Measurements from ENCODE around the gene DBI. TPM values are rescaled to one million over a fixed set of nuclear protein-coding genes. Genes with fewer than 3 reads are reported as not detected.

The DBI gene
- total and polyA plus RNA-seq, 2 donors (not counting 1 experiment from before 2014, with no cell fraction given) = 128 to 653 TPM

DNA sequence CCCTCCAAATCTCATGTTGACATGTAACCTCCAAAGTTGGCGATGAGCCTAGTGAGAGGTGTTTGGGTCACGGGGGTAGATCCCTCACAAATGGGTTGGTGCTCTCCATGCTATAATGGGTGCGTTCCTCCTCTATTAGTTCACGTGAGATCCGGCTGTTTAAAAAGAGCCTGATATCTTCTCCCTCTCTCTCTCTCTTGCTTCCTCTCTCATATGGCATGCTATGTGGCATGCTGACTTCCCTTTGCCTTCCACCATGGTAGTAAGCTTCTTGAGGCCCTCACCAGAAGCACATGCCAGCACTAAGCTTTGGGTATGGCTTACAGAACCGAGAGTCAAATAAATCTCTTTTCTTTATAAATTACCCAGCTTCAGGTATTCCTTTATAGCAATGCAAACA, 39.3 kb upstream of the DBI start:
- no peaks in the 10 kb centered on the region for H3K4me1 ChIP-seq (ENCODE audit: control insufficient read depth, extremely low read depth, insufficient read depth, low read length)
- no peak overlapping the region for H3K27ac ChIP-seq (ENCODE audit: insufficient read depth, low read length)
- no peaks in the 10 kb centered on the region for H3K27me3 ChIP-seq (ENCODE audit: control insufficient read depth, insufficient read depth, low read length)
- H3K9ac ChIP-seq (ENCODE audit: insufficient read depth, low read length) = no peak overlapping the region
- TF ChIP-seq CTCF (conservative IDR thresholded peaks at IDR 0.05 in 1 of 2, IDR thresholded peaks at IDR 0.05 in 1 of 2; ENCODE audit: low read depth in 1 of 2, low read length in 2 of 2) (no peak), EZH2 (IDR thresholded peaks at IDR 0.05; ENCODE audit: low read length, missing control alignments) (no peak)
- H4K20me1 ChIP-seq (ENCODE audit: control insufficient read depth, extremely low read depth, insufficient read depth, low read length) = no peaks in the 10 kb centered on the region
- no peak overlapping the region for H2AFZ ChIP-seq (ENCODE audit: low read length)
- DNase-seq (ENCODE audit: low read depth in 2 of 2) = no peak
- H3K4me2 ChIP-seq (ENCODE audit: extremely low read depth, insufficient read depth, low read length) = no peak overlapping the region
- no peaks in the 10 kb centered on the region for H3K36me3 ChIP-seq (ENCODE audit: control insufficient read depth, insufficient read depth, low read length)
- no peaks in the 10 kb centered on the region for H3K9me3 ChIP-seq (ENCODE audit: control insufficient read depth, insufficient read depth, low read depth, low read length)
- no peak overlapping the region for H3K4me3 ChIP-seq (replicated peaks in 1 of 4; ENCODE audit: control extremely low read depth in 1 of 4, insufficient read depth in 1 of 4, low read depth in 3 of 4, low read length in 4 of 4)
- H3K79me2 ChIP-seq (ENCODE audit: control insufficient read depth, insufficient read depth, low read length) = no peaks in the 10 kb centered on the region

- TF ChIP-seq CTCF (conservative IDR thresholded peaks at IDR 0.05 in 1 of 2, IDR thresholded peaks at IDR 0.05 in 1 of 2; ENCODE audit: low read depth in 1 of 2, low read length in 2 of 2) (no peak), EZH2 (IDR thresholded peaks at IDR 0.05; ENCODE audit: low read length, missing control alignments) (no peak)
- DNase-seq (ENCODE audit: low read depth in 2 of 2) = no peak
- Histone ChIP-seq H3K36me3 (ENCODE audit: control insufficient read depth, insufficient read depth, low read length) (no peaks in the 10 kb centered on the region), H4K20me1 (ENCODE audit: control insufficient read depth, extremely low read depth, insufficient read depth, low read length) (no peaks in the 10 kb centered on the region), H3K27ac (ENCODE audit: insufficient read depth, low read length) (no peak overlapping the region), H3K9ac (ENCODE audit: insufficient read depth, low read length) (no peak overlapping the region), H3K27me3 (ENCODE audit: control insufficient read depth, insufficient read depth, low read length) (no peaks in the 10 kb centered on the region), H3K4me2 (ENCODE audit: extremely low read depth, insufficient read depth, low read length) (no peak overlapping the region), H2AFZ (ENCODE audit: low read length) (no peak overlapping the region), H3K79me2 (ENCODE audit: control insufficient read depth, insufficient read depth, low read length) (no peaks in the 10 kb centered on the region), H3K4me3 (replicated peaks in 1 of 4; ENCODE audit: control extremely low read depth in 1 of 4, insufficient read depth in 1 of 4, low read depth in 3 of 4, low read length in 4 of 4) (no peak overlapping the region), H3K4me1 (ENCODE audit: control insufficient read depth, extremely low read depth, insufficient read depth, low read length) (no peaks in the 10 kb centered on the region), H3K9me3 (ENCODE audit: control insufficient read depth, insufficient read depth, low read depth, low read length) (no peaks in the 10 kb centered on the region)
These were observed 33.8 kb upstream of the DBI start for GRCh38 chr2:119332953-119333352.

DNA sequence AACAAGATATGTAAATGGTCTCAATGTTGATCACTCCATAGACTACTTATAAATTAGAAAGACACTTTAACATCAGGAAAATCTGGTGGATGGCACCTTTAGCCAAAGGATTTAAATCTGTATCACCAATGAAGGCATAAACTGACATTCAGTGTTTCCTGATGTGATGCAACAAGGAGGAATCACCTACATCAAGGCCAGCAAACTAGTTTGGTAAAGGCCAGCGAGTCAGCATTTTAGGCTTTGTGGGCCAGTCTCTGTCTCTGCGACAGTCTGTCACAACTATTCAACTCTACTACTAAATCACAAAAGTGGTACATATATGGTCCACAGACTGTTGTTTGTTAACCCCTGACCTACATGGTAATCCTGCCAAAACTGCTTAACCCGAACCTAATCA, 33.4 kb upstream of the DBI start:
- H3K9me3 ChIP-seq (ENCODE audit: control insufficient read depth, insufficient read depth, low read depth, low read length) = no peaks in the 10 kb centered on the region
- H2AFZ ChIP-seq (ENCODE audit: low read length) = no peak overlapping the region
- no peaks in the 10 kb centered on the region for H3K79me2 ChIP-seq (ENCODE audit: control insufficient read depth, insufficient read depth, low read length)
- no peaks in the 10 kb centered on the region for H3K36me3 ChIP-seq (ENCODE audit: control insufficient read depth, insufficient read depth, low read length)
- no peak overlapping the region for H3K4me2 ChIP-seq (ENCODE audit: extremely low read depth, insufficient read depth, low read length)
- no peaks in the 10 kb centered on the region for H3K4me1 ChIP-seq (ENCODE audit: control insufficient read depth, extremely low read depth, insufficient read depth, low read length)
- H4K20me1 ChIP-seq (ENCODE audit: control insufficient read depth, extremely low read depth, insufficient read depth, low read length) = no peaks in the 10 kb centered on the region
- DNase-seq (ENCODE audit: low read depth in 2 of 2) = peak in 1 of 2 donors; percentile 6
- H3K4me3 ChIP-seq (replicated peaks in 1 of 4; ENCODE audit: control extremely low read depth in 1 of 4, insufficient read depth in 1 of 4, low read depth in 3 of 4, low read length in 4 of 4) = no peak overlapping the region
- H3K27me3 ChIP-seq (ENCODE audit: control insufficient read depth, insufficient read depth, low read length) = no peaks in the 10 kb centered on the region
- H3K9ac ChIP-seq (ENCODE audit: insufficient read depth, low read length) = no peak overlapping the region
- TF ChIP-seq EZH2 (IDR thresholded peaks at IDR 0.05; ENCODE audit: low read length, missing control alignments) (no peak), CTCF (conservative IDR thresholded peaks at IDR 0.05 in 1 of 2, IDR thresholded peaks at IDR 0.05 in 1 of 2; ENCODE audit: low read depth in 1 of 2, low read length in 2 of 2) (no peak)
- no peak overlapping the region for H3K27ac ChIP-seq (ENCODE audit: insufficient read depth, low read length)

Measured in fibroblast of lung (primary cell).